Mesothelial cell of epicardium (in vitro differentiated cells): ENCODE measurements around the gene VWC2L. TPM values are rescaled to one million over a fixed set of nuclear protein-coding genes. Genes with fewer than 3 reads are reported as not detected.

ENCODE experiments used
- DNase-seq, 2 experiments: peaks; one replicate each; pipeline ENCODE4 v3.0.0; 2021; ENCODE audit warnings: low spot score in 2 of 2; ENCODE audit not compliant: unreplicated experiment in 2 of 2
- H3K27ac Mint-ChIP-seq: 2 replicates; pipeline ENCODE4 v1.8.0; 2021; ENCODE audit warnings: mixed read lengths
- H3K27me3 Mint-ChIP-seq: 2 replicates; pipeline ENCODE4 v1.8.0; 2021; ENCODE audit warnings: low read depth, mixed read lengths
- H3K36me3 Mint-ChIP-seq: 2 replicates; pipeline ENCODE4 v1.8.0; 2021; ENCODE audit warnings: mixed read lengths
- H3K4me1 Mint-ChIP-seq: 2 replicates; pipeline ENCODE4 v1.8.0; 2021; ENCODE audit warnings: mixed read lengths
- H3K4me3 Mint-ChIP-seq: 2 replicates; pipeline ENCODE4 v1.8.0; 2021; ENCODE audit warnings: mild to moderate bottlenecking, moderate library complexity, mixed read lengths
- H3K9me3 Mint-ChIP-seq: 2 replicates; pipeline ENCODE4 v1.8.0; 2021; ENCODE audit warnings: mixed read lengths
- CTCF ChIP-seq: fragments of 200-600 bp; sonication (generic); IDR thresholded peaks from one replicate; pipeline ENCODE4 v1.5.0; 2021; ENCODE audit warnings: antibody characterized with exemption; ENCODE audit not compliant: unreplicated experiment
- total RNA-seq: library from RNA; stranded (reverse); gene quantifications from 3 replicates; pipeline ENCODE4 v1.2.1, GENCODE V29; 2021

The VWC2L gene
- total RNA-seq, 1 donor from 2014 or later, result not detected

GRCh38 chr2:214503568-214503967, 92.7 kb downstream of the VWC2L start:
- no peak for TF ChIP-seq CTCF
- H3K9me3 Mint-ChIP-seq, result no peaks in the 10 kb centered on the region
- H3K4me1 Mint-ChIP-seq, result no peaks in the 10 kb centered on the region
- H3K27me3 Mint-ChIP-seq, result no peaks in the 10 kb centered on the region
- no peak overlapping the region for H3K27ac Mint-ChIP-seq
- no peak overlapping the region for H3K4me3 Mint-ChIP-seq
- no peak for DNase-seq
- H3K36me3 Mint-ChIP-seq, result no peaks in the 10 kb centered on the region

GRCh38 chr2:214504599-214505376, 93.9 kb downstream of the VWC2L start:
- H3K36me3 Mint-ChIP-seq, result no peaks in the 10 kb centered on the region
- H3K9me3 Mint-ChIP-seq, result no peaks in the 10 kb centered on the region
- no peak for TF ChIP-seq CTCF
- no peak overlapping the region for H3K4me3 Mint-ChIP-seq
- no peak overlapping the region for H3K27ac Mint-ChIP-seq
- no peaks in the 10 kb centered on the region for H3K27me3 Mint-ChIP-seq
- no peak for DNase-seq
- no peaks in the 10 kb centered on the region for H3K4me1 Mint-ChIP-seq

DNA sequence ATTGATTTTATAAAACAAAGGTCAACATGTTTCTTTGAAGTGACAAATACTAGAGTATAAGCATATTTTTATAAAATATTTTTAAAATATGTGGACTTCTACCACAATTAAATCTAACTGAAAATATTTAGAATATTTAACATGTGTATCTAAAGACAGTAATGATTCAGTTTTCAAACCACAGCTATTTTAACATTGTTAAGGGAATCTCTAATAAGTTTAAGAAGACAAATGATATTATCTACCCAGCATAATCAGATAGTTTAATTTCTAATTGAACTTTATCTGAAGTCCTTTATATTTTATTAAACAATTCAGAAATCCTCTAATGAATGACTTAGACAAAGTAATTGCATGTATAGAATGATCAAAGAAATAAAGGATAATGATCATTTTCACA, 96.2 kb downstream of the VWC2L start:
- Mint-ChIP-seq H3K4me1 (no peaks in the 10 kb centered on the region), H3K4me3 (no peak overlapping the region), H3K36me3 (no peaks in the 10 kb centered on the region), H3K27ac (no peak overlapping the region), H3K27me3 (no peaks in the 10 kb centered on the region), H3K9me3 (no peaks in the 10 kb centered on the region)
- no peak for DNase-seq
- TF ChIP-seq CTCF, result no peak

GRCh38 chr2:214514704-214515103, 103.8 kb downstream of the VWC2L start:
- Mint-ChIP-seq H3K4me1 (peaks cover 4% of the 10 kb centered on the region), H3K9me3 (no peaks in the 10 kb centered on the region), H3K4me3 (no peak overlapping the region), H3K36me3 (no peaks in the 10 kb centered on the region), H3K27me3 (peaks cover 3% of the 10 kb centered on the region), H3K27ac (no peak overlapping the region)
- TF ChIP-seq CTCF, result no peak
- DNase-seq, result no peak

DNA sequence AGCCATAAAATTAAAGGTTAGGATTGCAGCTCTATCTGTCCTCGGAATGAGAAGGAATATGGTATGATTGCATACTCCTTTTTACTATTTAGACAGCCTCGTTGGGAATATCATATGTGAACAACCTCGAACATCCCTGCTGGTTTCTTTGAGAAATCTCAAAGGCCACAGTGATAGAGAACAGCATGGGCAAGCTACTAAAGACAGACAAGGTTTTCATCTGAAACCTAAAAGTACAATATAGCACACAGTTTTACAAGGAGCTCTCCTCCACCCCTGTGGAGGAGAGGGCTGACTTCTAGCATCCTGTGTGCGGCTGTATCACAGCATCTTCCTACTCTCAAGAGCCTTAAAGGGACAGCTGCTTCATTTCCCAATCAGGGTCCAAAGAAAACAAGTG, 104.3 kb downstream of the VWC2L start:
- no peak overlapping the region for H3K4me3 Mint-ChIP-seq
- H3K36me3 Mint-ChIP-seq, result no peaks in the 10 kb centered on the region
- no peaks in the 10 kb centered on the region for H3K9me3 Mint-ChIP-seq
- H3K27me3 Mint-ChIP-seq, result peaks cover 3% of the 10 kb centered on the region
- DNase-seq, result no peak
- H3K4me1 Mint-ChIP-seq, result peaks cover 4% of the 10 kb centered on the region
- no peak for TF ChIP-seq CTCF
- no peak overlapping the region for H3K27ac Mint-ChIP-seq
